Gastrocnemius medialis (tissue), 4 donors: ENCODE data around the gene EZR.

Experiments used
- POLR2A ChIP-seq, 2 donors: fragments of 450-650 bp; IDR thresholded peaks; one replicate each; pipeline ENCODE4 v1.6.1; 2017; ENCODE audit warnings: antibody characterized with exemption in 2 of 2, mild to moderate bottlenecking in 2 of 2, moderate library complexity in 2 of 2
- TF ChIP-seq, protein P1 (sequence below), 5 experiments: fragments of 450-650 bp in 3 of 5; fragments of 200-600 bp in 2 of 5; sonication (generic) in 2 of 5; IDR thresholded peaks in 4 of 5; conservative IDR thresholded peaks in 1 of 5; 1 replicate in 4 of 5; 2 replicates in 1 of 5; pipeline ENCODE4 v1.5.1; 2016 to 2019; ENCODE audit warnings: antibody characterized with exemption in 5 of 5, mild to moderate bottlenecking in 3 of 5, moderate library complexity in 3 of 5

DNA sequence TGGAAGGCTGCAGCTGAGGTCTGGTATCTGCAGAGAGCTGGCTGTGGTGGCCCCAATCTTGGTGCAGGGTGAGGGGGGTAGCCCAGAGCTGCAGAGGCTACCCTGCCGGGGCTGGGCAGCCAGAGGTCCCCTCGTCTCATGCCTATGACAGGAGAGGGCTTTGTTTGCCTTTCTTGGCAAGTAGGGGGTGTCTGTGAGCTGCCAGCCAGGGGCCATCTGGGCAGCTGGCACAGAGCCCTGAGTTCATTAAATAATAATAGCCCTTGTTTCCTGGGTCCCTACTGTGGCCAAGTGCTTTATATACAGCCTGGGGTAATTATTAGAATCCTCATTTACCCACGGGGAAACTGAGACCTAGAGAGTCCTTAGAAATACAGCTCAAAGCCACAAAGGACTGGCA lies 66.6 kb downstream of the EZR start:
- TF ChIP-seq, protein P1, sequence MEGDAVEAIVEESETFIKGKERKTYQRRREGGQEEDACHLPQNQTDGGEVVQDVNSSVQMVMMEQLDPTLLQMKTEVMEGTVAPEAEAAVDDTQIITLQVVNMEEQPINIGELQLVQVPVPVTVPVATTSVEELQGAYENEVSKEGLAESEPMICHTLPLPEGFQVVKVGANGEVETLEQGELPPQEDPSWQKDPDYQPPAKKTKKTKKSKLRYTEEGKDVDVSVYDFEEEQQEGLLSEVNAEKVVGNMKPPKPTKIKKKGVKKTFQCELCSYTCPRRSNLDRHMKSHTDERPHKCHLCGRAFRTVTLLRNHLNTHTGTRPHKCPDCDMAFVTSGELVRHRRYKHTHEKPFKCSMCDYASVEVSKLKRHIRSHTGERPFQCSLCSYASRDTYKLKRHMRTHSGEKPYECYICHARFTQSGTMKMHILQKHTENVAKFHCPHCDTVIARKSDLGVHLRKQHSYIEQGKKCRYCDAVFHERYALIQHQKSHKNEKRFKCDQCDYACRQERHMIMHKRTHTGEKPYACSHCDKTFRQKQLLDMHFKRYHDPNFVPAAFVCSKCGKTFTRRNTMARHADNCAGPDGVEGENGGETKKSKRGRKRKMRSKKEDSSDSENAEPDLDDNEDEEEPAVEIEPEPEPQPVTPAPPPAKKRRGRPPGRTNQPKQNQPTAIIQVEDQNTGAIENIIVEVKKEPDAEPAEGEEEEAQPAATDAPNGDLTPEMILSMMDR (IDR thresholded peaks at IDR 0.05 in 4 of 5, conservative IDR thresholded peaks at IDR 0.05 in 1 of 5): no peak
- no peak for TF ChIP-seq POLR2A (IDR thresholded peaks at IDR 0.05)
